Skeletal muscle satellite cell (primary cell): Measurements from ENCODE around the gene FRG2B. TPM values are rescaled to one million over a fixed set of nuclear protein-coding genes. Genes with fewer than 3 reads are reported as not detected.
"Not testable (repeated sequence)": the region's sequence is repeated elsewhere in the genome, so short reads cannot be mapped to it uniquely, and the experiment has no call there.

Source experiments
- H3K27me3 ChIP-seq: 2 replicates; pipeline ENCODE4 v1.7.0; 2013; ENCODE audit warnings: low read length; ENCODE audit not compliant: control insufficient read depth, insufficient read depth
- H3K36me3 ChIP-seq: 2 replicates; pipeline ENCODE4 v1.7.0; 2013; ENCODE audit warnings: mild to moderate bottlenecking, control low read depth, low read length; ENCODE audit not compliant: insufficient read depth
- H3K4me1 ChIP-seq: 2 replicates; pipeline ENCODE4 v1.7.0; 2013; ENCODE audit warnings: low read length; ENCODE audit not compliant: control insufficient read depth, insufficient read depth
- H3K4me2 ChIP-seq: 2 replicates; pipeline ENCODE4 v1.7.0; 2013; ENCODE audit warnings: mild to moderate bottlenecking, low read length
- H3K4me3 ChIP-seq: 2 replicates; pipeline ENCODE4 v1.7.0; 2013; ENCODE audit warnings: low read length
- H3K9ac ChIP-seq: 2 replicates; pipeline ENCODE4 v1.7.0; 2013; ENCODE audit warnings: mild to moderate bottlenecking, low read depth, low read length, moderate library complexity
- H3K9me3 ChIP-seq: replicated peaks from 2 replicates; pipeline ENCODE4 v1.7.0; 2013; ENCODE audit warnings: mild to moderate bottlenecking, control low read depth, low read length
- total RNA-seq: library from RNA; depleted of rRNA; stranded (reverse); fragments of >200 nt; gene quantifications from 2 replicates; pipeline ENCODE4 v1.2.3, GENCODE V29; 2012; rRNA removed

The FRG2B gene
- not detected in 2 replicates for total RNA-seq

- not testable (repeated sequence) for H3K9me3 ChIP-seq, H3K27me3 ChIP-seq, H3K4me2 ChIP-seq, H3K4me3 ChIP-seq, H3K4me1 ChIP-seq, H3K9ac ChIP-seq, H3K36me3 ChIP-seq
These were observed at the start of gene FRG2B for GRCh38 chr10:133626695-133627094. Gene FRG2B (minus strand): TSS chr10:133626795. CDS start chr10:133626742, 53 bp downstream.

GRCh38 chr10:133667446-133667845, 40.9 kb upstream of the FRG2B start:
- not testable (repeated sequence) for H3K4me2 ChIP-seq, H3K4me1 ChIP-seq, H3K36me3 ChIP-seq, H3K27me3 ChIP-seq, H3K4me3 ChIP-seq, H3K9ac ChIP-seq, H3K9me3 ChIP-seq

GRCh38 chr10:133663544-133664160, 37.1 kb upstream of the FRG2B start:
- not testable (repeated sequence) for H3K4me3 ChIP-seq, H3K9me3 ChIP-seq, H3K27me3 ChIP-seq, H3K36me3 ChIP-seq, H3K9ac ChIP-seq, H3K4me2 ChIP-seq, H3K4me1 ChIP-seq

GRCh38 chr10:133661122-133661521, 34.5 kb upstream of the FRG2B start:
- H3K9me3 ChIP-seq, H3K4me2 ChIP-seq, H3K4me1 ChIP-seq, H3K9ac ChIP-seq, H3K36me3 ChIP-seq, H3K4me3 ChIP-seq, H3K27me3 ChIP-seq: not testable (repeated sequence)

- H3K9ac ChIP-seq, H3K27me3 ChIP-seq, H3K9me3 ChIP-seq, H3K36me3 ChIP-seq, H3K4me3 ChIP-seq, H3K4me2 ChIP-seq, H3K4me1 ChIP-seq: not testable (repeated sequence)
These were observed 33.9 kb upstream of the FRG2B start for GRCh38 chr10:133660516-133660915.

- not testable (repeated sequence) for H3K4me1 ChIP-seq
These were observed 30.7 kb upstream of the FRG2B start for GRCh38 chr10:133657276-133657675.

GRCh38 chr10:133648872-133649455, 22.4 kb upstream of the FRG2B start:
- not testable (repeated sequence) for H3K9ac ChIP-seq, H3K4me1 ChIP-seq, H3K36me3 ChIP-seq, H3K9me3 ChIP-seq, H3K27me3 ChIP-seq, H3K4me3 ChIP-seq, H3K4me2 ChIP-seq

More at GRCh38 chr10:133657276-133657675, 30.7 kb upstream of the FRG2B start:
- H3K9me3 ChIP-seq, H3K4me3 ChIP-seq, H3K9ac ChIP-seq, H3K4me2 ChIP-seq, H3K36me3 ChIP-seq, H3K27me3 ChIP-seq: not testable (repeated sequence)

GRCh38 chr10:133647075-133647748, 20.6 kb upstream of the FRG2B start:
- not testable (repeated sequence) for H3K4me3 ChIP-seq, H3K9ac ChIP-seq

GRCh38 chr10:133637846-133638235, 11.2 kb upstream of the FRG2B start:
- not testable (repeated sequence) for H3K9me3 ChIP-seq, H3K4me3 ChIP-seq, H3K4me2 ChIP-seq, H3K9ac ChIP-seq, H3K27me3 ChIP-seq, H3K4me1 ChIP-seq, H3K36me3 ChIP-seq

More at GRCh38 chr10:133647075-133647748, 20.6 kb upstream of the FRG2B start:
- H3K4me2 ChIP-seq, H3K4me1 ChIP-seq, H3K36me3 ChIP-seq, H3K27me3 ChIP-seq, H3K9me3 ChIP-seq: not testable (repeated sequence)

- H3K9ac ChIP-seq, result not testable (repeated sequence)
These were observed 10.7 kb upstream of the FRG2B start for GRCh38 chr10:133637202-133637845.

GRCh38 chr10:133630723-133631249, 4.2 kb upstream of the FRG2B start:
- not testable (repeated sequence) for H3K36me3 ChIP-seq, H3K4me3 ChIP-seq, H3K27me3 ChIP-seq, H3K4me2 ChIP-seq, H3K9ac ChIP-seq, H3K4me1 ChIP-seq, H3K9me3 ChIP-seq

More at GRCh38 chr10:133637202-133637845, 10.7 kb upstream of the FRG2B start:
- H3K4me1 ChIP-seq, H3K27me3 ChIP-seq, H3K4me3 ChIP-seq, H3K9me3 ChIP-seq, H3K4me2 ChIP-seq, H3K36me3 ChIP-seq: not testable (repeated sequence)
